Measurements from ENCODE around the gene ZDHHC14.

The ZDHHC14 gene

GRCh38 chr6:157531986-157532365 is 151.0 kb downstream of the ZDHHC14 start:
- no peak for DNase-seq
- H2AFZ ChIP-seq (ENCODE audit: low read length), result no peak overlapping the region
- no peak overlapping the region for H3K4me2 ChIP-seq (ENCODE audit: low read depth, low read length)
- no peaks in the 10 kb centered on the region for H3K36me3 ChIP-seq (replicated peaks; ENCODE audit: insufficient read depth, low read length)
- H3K9me3 ChIP-seq (replicated peaks; ENCODE audit: insufficient read depth, low read length), result no peaks in the 10 kb centered on the region
- H3K27ac ChIP-seq (ENCODE audit: low read length), result no peak overlapping the region
- H3K4me3 ChIP-seq (ENCODE audit: low read length), result no peak overlapping the region
- H3K9me2 ChIP-seq (replicated peaks; ENCODE audit: insufficient read depth, low read length), result no peaks in the 10 kb centered on the region
- peaks cover 9% of the 10 kb centered on the region; the same call in 1 of the 2 replicates for H3K4me1 ChIP-seq (ENCODE audit: low read length)
- no peak overlapping the region for H3K9ac ChIP-seq (ENCODE audit: low read length)
- H3K27me3 ChIP-seq (replicated peaks; ENCODE audit: insufficient read depth, low read length), result no peaks in the 10 kb centered on the region
- no peaks in the 10 kb centered on the region for H3K79me2 ChIP-seq (ENCODE audit: low read length)
- no peak for TF ChIP-seq EZH2 (optimal IDR thresholded peaks at IDR 0.05; ENCODE audit: low read depth, low read length)
- TF ChIP-seq EZH2phosphoT487 (IDR thresholded peaks at IDR 0.05; ENCODE audit: low read length), result no peak
- no peak for TF ChIP-seq CTCF (IDR thresholded peaks at IDR 0.05; ENCODE audit: low read length)
- H4K20me1 ChIP-seq (ENCODE audit: insufficient read depth, low read length), result no peaks in the 10 kb centered on the region
- H3F3A ChIP-seq (ENCODE audit: insufficient read depth, low read length), result no peaks in the 10 kb centered on the region

GRCh38 chr6:157533048-157533871 is 152.3 kb downstream of the ZDHHC14 start:
- no peak overlapping the region for H2AFZ ChIP-seq (ENCODE audit: low read length)
- no peak overlapping the region for H3K4me2 ChIP-seq (ENCODE audit: low read depth, low read length)
- no peaks in the 10 kb centered on the region for H3K36me3 ChIP-seq (replicated peaks; ENCODE audit: insufficient read depth, low read length)
- H3K9me3 ChIP-seq (replicated peaks; ENCODE audit: insufficient read depth, low read length), result no peaks in the 10 kb centered on the region
- no peaks in the 10 kb centered on the region for H3F3A ChIP-seq (ENCODE audit: insufficient read depth, low read length)
- no peak overlapping the region for H3K9ac ChIP-seq (ENCODE audit: low read length)
- H3K79me2 ChIP-seq (ENCODE audit: low read length), result no peaks in the 10 kb centered on the region
- H3K4me1 ChIP-seq (ENCODE audit: low read length), result peaks cover 9% of the 10 kb centered on the region; the same call in 1 of the 2 replicates
- no peak overlapping the region for H3K27ac ChIP-seq (ENCODE audit: low read length)
- no peaks in the 10 kb centered on the region for H3K27me3 ChIP-seq (replicated peaks; ENCODE audit: insufficient read depth, low read length)
- no peak for DNase-seq
- TF ChIP-seq EZH2phosphoT487 (IDR thresholded peaks at IDR 0.05; ENCODE audit: low read length) (no peak), EZH2 (optimal IDR thresholded peaks at IDR 0.05; ENCODE audit: low read depth, low read length) (no peak), CTCF (IDR thresholded peaks at IDR 0.05; ENCODE audit: low read length) (no peak)
- no peak overlapping the region for H3K4me3 ChIP-seq (ENCODE audit: low read length)
- no peaks in the 10 kb centered on the region for H3K9me2 ChIP-seq (replicated peaks; ENCODE audit: insufficient read depth, low read length)
- H4K20me1 ChIP-seq (ENCODE audit: insufficient read depth, low read length), result no peaks in the 10 kb centered on the region

- H3K27me3 ChIP-seq (replicated peaks; ENCODE audit: insufficient read depth, low read length), result no peaks in the 10 kb centered on the region
- H3K4me1 ChIP-seq (ENCODE audit: low read length), result peaks cover 9% of the 10 kb centered on the region; the same call in 1 of the 2 replicates
- no peak for DNase-seq
Measured at GRCh38 chr6:157534134-157534871, 153.3 kb downstream of the ZDHHC14 start.

More at GRCh38 chr6:157534134-157534871, 153.3 kb downstream of the ZDHHC14 start:
- no peak overlapping the region for H3K4me3 ChIP-seq (ENCODE audit: low read length)
- TF ChIP-seq CTCF (IDR thresholded peaks at IDR 0.05; ENCODE audit: low read length) (no peak), EZH2phosphoT487 (IDR thresholded peaks at IDR 0.05; ENCODE audit: low read length) (no peak), EZH2 (optimal IDR thresholded peaks at IDR 0.05; ENCODE audit: low read depth, low read length) (no peak)
- H3K4me2 ChIP-seq (ENCODE audit: low read depth, low read length), result no peak overlapping the region
- H3K9me2 ChIP-seq (replicated peaks; ENCODE audit: insufficient read depth, low read length), result no peaks in the 10 kb centered on the region
- no peaks in the 10 kb centered on the region for H3F3A ChIP-seq (ENCODE audit: insufficient read depth, low read length)
- H2AFZ ChIP-seq (ENCODE audit: low read length), result no peak overlapping the region
- H3K9me3 ChIP-seq (replicated peaks; ENCODE audit: insufficient read depth, low read length), result no peaks in the 10 kb centered on the region
- no peaks in the 10 kb centered on the region for H4K20me1 ChIP-seq (ENCODE audit: insufficient read depth, low read length)
- no peaks in the 10 kb centered on the region for H3K36me3 ChIP-seq (replicated peaks; ENCODE audit: insufficient read depth, low read length)
- H3K27ac ChIP-seq (ENCODE audit: low read length), result no peak overlapping the region
- no peak overlapping the region for H3K9ac ChIP-seq (ENCODE audit: low read length)
- no peaks in the 10 kb centered on the region for H3K79me2 ChIP-seq (ENCODE audit: low read length)
